ENCODE results near the gene ROM1.

- TF ChIP-seq, protein P1, sequence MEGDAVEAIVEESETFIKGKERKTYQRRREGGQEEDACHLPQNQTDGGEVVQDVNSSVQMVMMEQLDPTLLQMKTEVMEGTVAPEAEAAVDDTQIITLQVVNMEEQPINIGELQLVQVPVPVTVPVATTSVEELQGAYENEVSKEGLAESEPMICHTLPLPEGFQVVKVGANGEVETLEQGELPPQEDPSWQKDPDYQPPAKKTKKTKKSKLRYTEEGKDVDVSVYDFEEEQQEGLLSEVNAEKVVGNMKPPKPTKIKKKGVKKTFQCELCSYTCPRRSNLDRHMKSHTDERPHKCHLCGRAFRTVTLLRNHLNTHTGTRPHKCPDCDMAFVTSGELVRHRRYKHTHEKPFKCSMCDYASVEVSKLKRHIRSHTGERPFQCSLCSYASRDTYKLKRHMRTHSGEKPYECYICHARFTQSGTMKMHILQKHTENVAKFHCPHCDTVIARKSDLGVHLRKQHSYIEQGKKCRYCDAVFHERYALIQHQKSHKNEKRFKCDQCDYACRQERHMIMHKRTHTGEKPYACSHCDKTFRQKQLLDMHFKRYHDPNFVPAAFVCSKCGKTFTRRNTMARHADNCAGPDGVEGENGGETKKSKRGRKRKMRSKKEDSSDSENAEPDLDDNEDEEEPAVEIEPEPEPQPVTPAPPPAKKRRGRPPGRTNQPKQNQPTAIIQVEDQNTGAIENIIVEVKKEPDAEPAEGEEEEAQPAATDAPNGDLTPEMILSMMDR (IDR thresholded peaks at IDR 0.05; ENCODE audit: low read depth, low read length), result no peak
- no peak for TF ChIP-seq EZH2phosphoT487 (IDR thresholded peaks at IDR 0.05; ENCODE audit: low read depth)
Measured at GRCh38 chr11:62610814-62611704, 2.0 kb upstream of the ROM1 start.

Measured in OCI-LY3 (cell line).